HG03354 (cell line): Measurements from ENCODE around the gene ATP6V1A.

Experiments used
- ATAC-seq: cut with Tn5 transposase; IDR thresholded peaks from one replicate; pipeline ENCODE4 v1.9.1; 2021; ENCODE audit warnings: mild to moderate bottlenecking; ENCODE audit not compliant: unreplicated experiment, poor library complexity, severe bottlenecking

ATP6V1A gene

GRCh38 chr3:113746548-113747282 is at the start of gene ATP6V1A:
Gene ATP6V1A (plus strand): TSS chr3:113747035. CDS start chr3:113778754, 31,719 bp downstream.
- ATAC-seq = peak; percentile 47

DNA sequence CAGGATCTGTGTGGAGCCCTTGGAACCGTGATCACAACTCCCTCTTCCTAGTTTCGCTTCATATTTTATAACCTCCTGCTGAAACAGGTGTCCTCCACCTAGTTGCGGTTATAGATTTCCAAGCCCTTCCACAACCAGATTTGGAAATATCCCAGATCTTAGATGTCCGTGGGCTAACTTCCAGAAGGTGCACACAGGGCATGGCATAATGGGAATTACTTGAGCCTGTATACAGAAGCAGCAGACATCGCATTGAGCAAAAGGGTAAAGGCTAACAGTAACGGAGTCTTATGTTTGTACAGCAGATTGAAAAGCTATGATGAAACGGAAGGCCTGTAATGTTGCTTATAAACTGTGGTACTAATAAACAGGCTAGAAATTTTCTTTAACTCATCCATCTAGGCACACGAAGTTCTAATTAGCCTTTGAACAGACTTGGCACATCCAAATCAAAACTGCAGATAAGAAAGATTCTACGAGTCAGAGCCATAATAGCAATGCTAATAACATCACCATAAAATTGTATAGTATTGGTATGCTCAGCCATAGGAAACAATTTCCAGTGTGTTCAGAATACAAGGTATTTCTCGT is 49.2 kb upstream of the ATP6V1A start:
- no peak for ATAC-seq

GRCh38 chr3:113698213-113698742 is 48.6 kb upstream of the ATP6V1A start:
- no peak for ATAC-seq

DNA sequence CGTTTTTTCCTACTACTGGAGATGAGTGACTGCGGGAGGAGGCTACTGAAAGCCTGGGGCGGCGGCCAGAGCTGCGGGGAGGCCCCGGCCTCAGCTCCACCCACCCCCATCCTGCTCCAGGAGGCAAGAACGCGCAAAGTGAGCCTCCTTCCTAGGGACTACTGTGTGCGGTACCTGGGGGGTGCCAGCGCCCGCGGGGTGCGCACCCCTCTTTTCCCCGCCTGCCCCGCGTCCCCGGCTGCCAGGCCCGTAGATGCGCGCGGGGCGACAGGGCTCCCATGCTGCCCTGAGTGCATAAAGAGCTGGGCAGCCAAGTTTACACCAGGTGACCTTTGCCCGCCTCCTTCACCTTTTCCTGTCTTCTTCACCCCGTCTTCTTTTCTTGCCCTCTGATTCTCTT is 47.9 kb upstream of the ATP6V1A start:
- ATAC-seq = no peak

DNA sequence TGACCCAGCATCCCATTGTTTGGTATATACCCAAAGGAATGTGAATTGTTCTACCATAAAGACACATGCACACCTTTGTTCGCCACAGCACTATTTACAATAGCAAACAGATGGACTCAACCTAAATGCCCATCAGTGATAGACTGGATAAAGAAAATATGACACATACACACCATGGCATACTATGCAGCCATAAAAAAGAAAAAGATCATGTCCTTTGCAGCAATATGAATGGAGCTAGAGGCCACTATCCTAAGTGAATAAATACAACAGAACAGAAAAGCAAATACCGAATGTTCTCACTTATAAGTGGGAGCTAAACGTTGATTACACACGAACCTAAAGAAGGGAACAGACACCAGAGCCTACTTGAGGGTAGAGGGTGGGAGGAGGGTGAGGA is 39.0 kb upstream of the ATP6V1A start:
- no peak for ATAC-seq

DNA sequence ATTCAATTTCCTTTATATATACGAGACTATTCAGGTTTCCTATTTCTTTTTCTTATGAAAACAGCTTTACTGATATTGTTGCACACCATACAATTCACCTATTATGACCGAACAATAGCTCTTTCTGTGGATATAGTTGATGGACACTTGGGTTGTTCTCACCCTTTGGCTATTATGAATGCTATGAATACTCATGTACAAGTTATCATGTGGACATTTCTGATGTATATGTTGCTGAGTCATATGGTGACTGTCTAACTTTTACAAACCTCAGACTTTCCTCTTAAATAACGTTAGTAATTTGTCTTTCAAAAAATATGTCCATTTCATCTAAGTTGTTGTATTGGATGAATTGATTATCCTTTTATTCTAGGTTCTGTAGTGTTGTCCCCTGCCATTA is 34.7 kb upstream of the ATP6V1A start:
- no peak for ATAC-seq

- no peak for ATAC-seq
These were observed 32.1 kb upstream of the ATP6V1A start for GRCh38 chr3:113714702-113715101.

- ATAC-seq = no peak
These were observed 29.5 kb upstream of the ATP6V1A start for GRCh38 chr3:113717308-113717707.

DNA sequence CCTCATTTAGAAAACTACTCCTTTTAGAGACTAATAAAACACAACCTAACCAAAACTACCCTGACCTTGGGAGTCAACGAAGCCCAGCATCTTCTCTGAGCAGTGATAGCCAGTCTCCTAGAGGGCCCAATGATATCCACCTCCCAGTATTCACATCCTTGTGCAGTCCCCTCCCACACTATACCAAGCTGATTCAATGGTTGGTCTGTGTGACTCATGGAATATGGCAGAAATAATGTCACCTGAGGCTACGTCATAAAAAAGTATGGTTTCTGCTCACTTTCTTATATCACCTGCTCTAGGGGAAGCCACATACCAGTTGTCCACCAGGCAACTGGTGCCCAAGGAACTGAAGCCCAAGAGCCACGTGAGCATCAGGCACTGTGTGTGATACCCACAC is 29.0 kb upstream of the ATP6V1A start:
- ATAC-seq = no peak

DNA sequence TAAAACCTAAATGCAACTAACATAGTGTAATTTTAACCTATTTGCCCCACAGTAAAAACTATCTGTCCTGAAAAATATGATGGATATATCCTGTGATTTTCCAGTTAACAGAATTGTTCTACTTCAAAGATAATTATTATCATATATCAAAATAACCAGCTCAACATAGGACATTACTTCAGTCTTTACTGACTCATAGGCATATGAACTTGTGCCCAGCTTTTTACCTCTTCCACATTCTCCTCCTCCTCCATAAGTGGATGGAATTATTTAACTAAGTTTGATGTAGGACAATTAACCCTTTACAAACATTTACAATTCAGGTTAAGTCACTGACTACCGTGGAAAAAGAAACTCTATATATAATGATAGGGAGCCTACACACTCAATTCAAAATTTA is 27.5 kb upstream of the ATP6V1A start:
- no peak for ATAC-seq

DNA sequence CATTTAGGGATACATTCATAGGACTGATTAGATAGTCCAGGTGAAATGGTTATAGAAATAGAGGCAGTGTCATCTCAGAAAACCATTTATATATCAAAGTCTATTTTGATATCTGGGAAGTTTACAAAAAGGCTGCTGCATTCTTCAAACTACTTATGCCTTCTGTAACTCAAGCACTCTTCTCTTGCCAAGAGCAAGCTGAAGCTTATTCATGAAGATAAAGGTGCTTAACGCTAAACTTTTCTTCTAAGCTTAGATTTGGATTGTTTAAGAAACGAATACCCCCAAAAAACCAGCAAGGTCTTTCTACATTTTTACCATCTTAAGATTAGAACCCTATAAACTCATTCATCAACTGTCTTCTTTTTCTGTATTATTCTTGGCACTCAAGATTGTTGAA is 27.1 kb upstream of the ATP6V1A start:
- no peak for ATAC-seq

DNA sequence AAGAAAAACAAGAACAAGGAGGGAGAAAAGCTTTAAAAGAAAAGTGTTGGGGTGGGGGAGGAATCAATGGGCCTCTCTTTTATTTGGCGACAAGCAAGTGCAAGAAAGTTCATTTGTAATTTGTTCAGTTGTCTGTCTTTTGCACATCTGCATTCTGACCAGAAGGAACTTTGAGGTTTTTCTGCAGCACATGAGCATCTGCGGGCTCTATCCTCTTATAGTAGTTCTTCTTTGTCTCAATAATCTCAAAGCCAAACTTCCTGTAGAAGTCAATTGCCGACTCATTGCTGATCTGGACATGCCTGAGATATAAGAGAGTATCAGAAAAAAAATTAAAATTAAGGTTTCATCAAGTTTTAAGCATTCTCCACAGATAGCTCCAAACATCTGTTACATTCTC is 25.2 kb upstream of the ATP6V1A start:
- no peak for ATAC-seq

GRCh38 chr3:113728661-113729060 is 18.2 kb upstream of the ATP6V1A start:
- ATAC-seq = no peak

GRCh38 chr3:113730550-113730949 is 16.3 kb upstream of the ATP6V1A start:
- ATAC-seq = no peak

GRCh38 chr3:113731694-113732093 is 15.1 kb upstream of the ATP6V1A start:
- no peak for ATAC-seq

DNA sequence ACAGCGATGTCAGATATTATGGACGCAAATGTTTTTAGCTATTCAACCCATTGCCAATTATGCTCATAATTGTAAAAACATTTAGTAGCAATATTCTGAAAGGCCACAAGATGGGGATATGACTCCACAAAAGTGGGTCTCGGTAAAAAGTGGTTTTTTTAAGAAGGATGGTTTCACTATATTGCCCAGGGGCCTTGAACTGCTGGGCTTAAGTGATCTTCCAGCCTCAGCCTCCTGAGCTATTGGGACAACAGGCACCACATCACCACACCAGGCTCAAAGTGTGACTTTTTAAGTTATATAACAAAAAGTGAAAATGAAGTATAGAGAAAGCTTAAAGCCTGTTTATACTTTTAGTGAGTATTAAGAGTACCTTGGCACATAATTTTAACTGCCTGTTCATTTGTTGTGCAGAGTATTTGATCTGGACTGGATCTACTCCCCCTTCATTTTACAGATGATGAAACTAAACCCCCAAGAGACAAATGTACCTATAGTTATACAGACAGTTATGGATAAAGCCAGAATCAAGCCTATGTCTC is 10.2 kb upstream of the ATP6V1A start:
- peak; percentile 82 for ATAC-seq

DNA sequence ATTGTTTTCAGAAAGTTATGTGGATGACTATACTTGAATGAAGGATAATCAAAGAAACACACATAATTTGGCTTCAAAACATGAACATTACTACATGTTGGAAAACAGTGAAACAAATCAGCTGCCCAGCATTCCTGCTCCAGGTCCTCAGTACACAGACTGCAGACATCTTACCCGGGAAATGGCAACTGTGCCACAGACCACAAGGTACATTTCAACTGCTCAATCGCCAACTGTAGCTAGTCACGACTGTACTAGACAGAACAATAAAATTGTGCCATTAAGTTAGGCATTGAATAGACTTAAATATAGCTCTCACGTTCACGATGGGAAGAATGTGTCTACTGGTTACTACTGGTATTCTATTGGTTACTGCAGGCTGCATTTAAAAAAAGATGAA is 5.7 kb upstream of the ATP6V1A start:
- no peak for ATAC-seq

DNA sequence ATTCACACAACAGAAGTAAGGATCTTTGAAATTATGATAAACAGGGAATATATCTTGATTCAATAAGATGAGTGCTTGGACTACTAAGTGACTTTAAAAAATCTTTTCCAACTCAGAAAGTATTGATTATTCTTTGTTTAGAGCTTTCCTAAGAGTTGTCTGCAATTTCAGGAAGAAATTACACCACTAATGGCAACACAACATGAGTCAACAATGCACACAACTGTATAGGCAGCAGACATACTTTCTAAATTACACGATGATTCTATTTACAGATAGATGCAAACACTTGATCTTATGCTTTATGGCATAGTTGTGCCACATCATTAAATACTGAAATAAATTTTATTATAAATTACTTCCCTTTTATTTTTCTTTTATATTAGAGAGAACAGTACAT is 5.2 kb upstream of the ATP6V1A start:
- no peak for ATAC-seq

DNA sequence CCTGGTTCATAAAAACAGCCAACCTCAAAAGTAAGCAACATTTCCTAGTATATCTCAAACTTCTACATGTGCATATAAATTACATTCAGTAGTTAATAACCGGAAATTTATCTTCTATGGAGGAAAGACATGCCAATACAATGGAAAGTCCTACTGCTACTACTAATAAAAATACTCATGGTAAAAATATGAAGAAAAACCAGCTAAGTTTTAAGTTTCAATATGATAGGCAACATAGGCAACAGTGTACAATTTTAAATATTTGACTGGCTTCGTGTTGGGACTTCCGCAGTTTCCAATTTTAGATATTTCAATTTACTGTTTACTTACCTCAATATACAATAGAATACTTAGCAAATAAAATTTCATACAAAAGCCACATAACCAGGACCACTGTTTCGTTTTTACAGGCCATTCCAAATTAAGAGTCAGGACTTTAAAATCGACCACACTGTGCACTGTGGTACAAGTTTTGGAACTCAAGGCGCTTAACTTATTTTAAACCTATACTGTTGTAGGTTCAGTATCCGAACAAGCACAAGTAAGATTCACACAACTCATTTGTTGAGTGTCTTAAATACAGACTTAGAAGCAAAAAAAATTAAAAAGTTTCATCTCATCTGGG is 3.7 kb upstream of the ATP6V1A start:
- ATAC-seq = no peak

- peak; percentile 65 for ATAC-seq
These were observed 1.7 kb upstream of the ATP6V1A start for GRCh38 chr3:113744941-113745755.
